Measurements from ENCODE around the gene TUBB6. TPM values are rescaled to one million over a fixed set of nuclear protein-coding genes. Genes with fewer than 3 reads are reported as not detected.

Gene TUBB6
- total and polyA plus RNA-seq, 2 donors (not counting 3 experiments of a cell fraction or from before 2014, with no cell fraction given) = 440 to 747 TPM

GRCh38 chr18:12371590-12371989 lies 63.5 kb downstream of the TUBB6 start:
- FAIRE-seq (no peak), DNase-seq (ENCODE audit: low read depth, low spot score) (no peak)
- Histone ChIP-seq H3K27ac (ENCODE audit: insufficient read depth, low read depth, low read length) (no peak overlapping the region), H3K79me2 (ENCODE audit: control insufficient read depth, insufficient read depth, low read length) (peaks cover 57% of the 10 kb centered on the region), H3K9ac (replicated peaks; ENCODE audit: extremely low read depth, insufficient read depth, low read length) (no peak overlapping the region), H3K4me3 (replicated peaks in 1 of 3; ENCODE audit: insufficient read depth in 1 of 3, low read depth in 1 of 3, low read length in 3 of 3) (no peak overlapping the region), H3K4me2 (ENCODE audit: insufficient read depth, low read length) (no peak overlapping the region), H4K20me1 (replicated peaks; ENCODE audit: control insufficient read depth, extremely low read depth, insufficient read depth, low read length) (no peaks in the 10 kb centered on the region), H3K27me3 (ENCODE audit: control insufficient read depth in 2 of 2, insufficient read depth in 2 of 2, low read length in 2 of 2) (no peaks in the 10 kb centered on the region), H3K4me1 (ENCODE audit: control insufficient read depth, extremely low read depth, insufficient read depth, low read length) (peaks cover 5% of the 10 kb centered on the region), H3K9me1 (replicated peaks; ENCODE audit: control insufficient read depth, extremely low read depth, insufficient read depth, low read length) (no peaks in the 10 kb centered on the region), H3K9me3 (replicated peaks; ENCODE audit: control insufficient read depth, insufficient read depth, low read length) (no peaks in the 10 kb centered on the region), H2AFZ (ENCODE audit: low read depth, low read length) (no peak overlapping the region), H3K36me3 (ENCODE audit: control insufficient read depth in 2 of 2, extremely low read depth in 1 of 2, insufficient read depth in 2 of 2, low read length in 2 of 2) (peaks cover 0 to 4% of the 10 kb centered on the region in 2 experiments)
- POLR2A ChIA-PET = no interaction called here
- CTCF ChIA-PET = interaction anchor here (0.6 to 1.0 kb wide), 2 partner anchors 23 to 44 kb away, joined by 3 read pairs; no protein-coding TSS in a partner anchor
- dilution Hi-C loops (cut with MboI; ENCODE audit: extremely low pct_ligation_motif_present, low sequenced_read_pairs) (no loop called here), intact Hi-C loops (cut with micrococcal nuclease) (no loop called here)
- TF ChIP-seq POLR2AphosphoS5 (IDR thresholded peaks at IDR 0.05; ENCODE audit: insufficient read depth, low read depth, low read length) = no peak
- no peak for TF ChIP-seq EZH2 (IDR thresholded peaks at IDR 0.05; ENCODE audit: borderline replicate concordance, low read depth, low read length, severe bottlenecking)
- TF ChIP-seq FOS (IDR thresholded peaks at IDR 0.05; ENCODE audit: borderline replicate concordance, insufficient read depth, low read length) = no peak
- TF ChIP-seq POLR2A (IDR thresholded peaks at IDR 0.05; ENCODE audit: low read depth, low read length) = no peak
- TF ChIP-seq CTCF (IDR thresholded peaks at IDR 0.05; ENCODE audit: extremely low read depth in 1 of 2, insufficient read depth in 1 of 2, low read depth in 1 of 2, low read length in 2 of 2) = no peak
- TF ChIP-seq JUN (IDR thresholded peaks at IDR 0.05; ENCODE audit: borderline replicate concordance, insufficient read depth, insufficient read length, low read depth) = no peak
- TF ChIP-seq MYC (IDR thresholded peaks at IDR 0.05; ENCODE audit: low read depth, low read length) = no peak
- no peak for TF ChIP-seq GATA2 (IDR thresholded peaks at IDR 0.05; ENCODE audit: insufficient read depth, insufficient read length, low read depth, low read length)
- TF ChIP-seq, protein P1, sequence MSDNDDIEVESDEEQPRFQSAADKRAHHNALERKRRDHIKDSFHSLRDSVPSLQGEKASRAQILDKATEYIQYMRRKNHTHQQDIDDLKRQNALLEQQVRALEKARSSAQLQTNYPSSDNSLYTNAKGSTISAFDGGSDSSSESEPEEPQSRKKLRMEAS (IDR thresholded peaks at IDR 0.05; ENCODE audit: insufficient read depth, insufficient read length) = no peak
- BruUV-seq (replicated peaks) = no TSS peak

Measured in endothelial cell of umbilical vein (primary cell).